Brain microvascular endothelial cell (primary cell): ENCODE data around the gene DNMT3B.

ENCODE experiments used
- DNase-seq: peaks from one replicate; pipeline ENCODE4 v3.0.0-alpha.2; 2020
- H3K27ac ChIP-seq: fragments of 250-450 bp; sonication (Bioruptor Pico); 2 replicates; pipeline ENCODE4 v1.5.1; 2020; ENCODE audit warnings: mild to moderate bottlenecking, moderate library complexity
- H3K27me3 ChIP-seq: fragments of 250-450 bp; sonication (Bioruptor Pico); replicated peaks from 2 replicates; pipeline ENCODE4 v1.5.1; 2020; ENCODE audit warnings: mild to moderate bottlenecking
- H3K36me3 ChIP-seq: fragments of 250-450 bp; sonication (Bioruptor Pico); replicated peaks from 2 replicates; pipeline ENCODE4 v1.5.1; 2020; ENCODE audit warnings: mild to moderate bottlenecking
- H3K4me3 ChIP-seq: 2 replicates; pipeline ENCODE4 v1.5.1; 2011; ENCODE audit warnings: low read depth, mild to moderate bottlenecking, control low read depth, low read length, moderate library complexity
- in situ Hi-C: cut with HindIII; loops from 2 replicates; pipeline ENCODE4 v1.10.0; 2017; ENCODE audit warnings: low sequenced_read_pairs, low pct_ligation_motif_present
- TF ChIP-seq, protein P1 (sequence below): IDR thresholded peaks from 2 replicates; pipeline ENCODE4 v1.5.1; 2011; ENCODE audit warnings: low read depth, mild to moderate bottlenecking, moderate library complexity, low read length, control low read depth, inconsistent platforms; ENCODE audit errors: missing control alignments

Gene DNMT3B

DNA sequence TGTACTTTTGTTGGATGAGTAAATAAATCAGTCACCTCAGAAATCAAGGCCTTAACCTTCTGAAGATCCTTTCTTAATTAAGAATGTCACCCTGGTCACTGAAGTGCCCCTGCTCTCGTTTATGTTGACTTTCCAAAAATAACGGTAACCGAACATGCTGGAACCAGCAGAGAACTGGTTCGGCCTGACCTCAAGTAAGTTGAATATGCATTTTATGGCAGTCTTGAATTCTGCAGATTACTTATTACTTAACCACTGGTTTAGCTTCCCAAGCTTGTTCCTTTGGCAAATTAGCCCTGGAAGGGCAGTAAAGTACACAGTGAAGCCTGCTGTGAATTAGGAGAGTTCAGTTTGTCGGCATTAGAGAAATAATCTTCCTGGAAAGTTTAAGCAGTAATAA lies 69.8 kb downstream of the DNMT3B start:
- Histone ChIP-seq H3K27ac (no peak overlapping the region), H3K4me3 (no peak overlapping the region), H3K36me3 (peaks cover 40% of the 10 kb centered on the region), H3K27me3 (no peaks in the 10 kb centered on the region)
- TF ChIP-seq, protein P1, sequence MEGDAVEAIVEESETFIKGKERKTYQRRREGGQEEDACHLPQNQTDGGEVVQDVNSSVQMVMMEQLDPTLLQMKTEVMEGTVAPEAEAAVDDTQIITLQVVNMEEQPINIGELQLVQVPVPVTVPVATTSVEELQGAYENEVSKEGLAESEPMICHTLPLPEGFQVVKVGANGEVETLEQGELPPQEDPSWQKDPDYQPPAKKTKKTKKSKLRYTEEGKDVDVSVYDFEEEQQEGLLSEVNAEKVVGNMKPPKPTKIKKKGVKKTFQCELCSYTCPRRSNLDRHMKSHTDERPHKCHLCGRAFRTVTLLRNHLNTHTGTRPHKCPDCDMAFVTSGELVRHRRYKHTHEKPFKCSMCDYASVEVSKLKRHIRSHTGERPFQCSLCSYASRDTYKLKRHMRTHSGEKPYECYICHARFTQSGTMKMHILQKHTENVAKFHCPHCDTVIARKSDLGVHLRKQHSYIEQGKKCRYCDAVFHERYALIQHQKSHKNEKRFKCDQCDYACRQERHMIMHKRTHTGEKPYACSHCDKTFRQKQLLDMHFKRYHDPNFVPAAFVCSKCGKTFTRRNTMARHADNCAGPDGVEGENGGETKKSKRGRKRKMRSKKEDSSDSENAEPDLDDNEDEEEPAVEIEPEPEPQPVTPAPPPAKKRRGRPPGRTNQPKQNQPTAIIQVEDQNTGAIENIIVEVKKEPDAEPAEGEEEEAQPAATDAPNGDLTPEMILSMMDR: no peak
- in situ Hi-C loops: no loop called here
- DNase-seq: no peak

DNA sequence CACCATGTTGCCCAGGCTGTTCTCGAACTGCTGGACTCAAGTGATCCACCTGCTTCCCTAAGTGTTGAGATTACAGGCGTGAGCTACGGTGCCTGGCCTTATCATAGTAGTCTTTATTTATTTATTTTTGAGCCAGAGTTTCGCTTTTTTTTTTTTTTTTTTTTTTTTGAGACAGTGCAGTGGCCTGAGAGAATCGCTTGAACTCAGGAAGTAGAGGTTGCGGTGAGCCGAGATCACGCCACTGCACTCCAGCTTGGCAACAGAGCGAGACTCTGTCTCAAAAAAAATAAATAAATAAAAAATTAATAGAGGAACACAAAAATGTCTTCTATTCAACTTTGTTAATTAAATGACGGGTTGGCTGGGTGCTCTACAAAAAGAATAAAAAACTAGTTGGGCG lies 70.5 kb downstream of the DNMT3B start:
- no peaks in the 10 kb centered on the region for H3K27me3 ChIP-seq
- H3K27ac ChIP-seq: no peak overlapping the region
- DNase-seq: no peak
- TF ChIP-seq, protein P1: no peak
- H3K4me3 ChIP-seq: no peak overlapping the region
- peaks cover 39% of the 10 kb centered on the region for H3K36me3 ChIP-seq
- in situ Hi-C loops: no loop called here

DNA sequence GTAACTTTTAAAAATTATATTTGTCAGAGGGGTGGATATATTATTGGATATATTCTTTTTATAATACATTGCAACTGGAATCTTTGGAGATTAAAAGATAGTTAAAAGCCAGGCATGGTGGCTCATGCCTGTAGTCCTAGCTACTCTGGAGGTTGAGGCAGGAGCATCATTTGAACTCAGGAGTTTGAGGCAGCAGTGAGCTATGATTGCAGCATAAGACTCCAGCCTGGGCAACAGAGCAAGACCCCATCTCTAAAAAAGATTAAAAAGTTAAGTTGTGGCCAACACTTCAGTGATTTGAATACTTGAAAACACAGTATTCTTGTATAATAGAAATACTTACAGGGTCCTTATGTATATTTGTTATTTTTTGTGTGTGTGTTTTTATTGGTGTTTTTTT lies 72.8 kb downstream of the DNMT3B start:
- H3K36me3 ChIP-seq: peaks cover 48% of the 10 kb centered on the region
- no peak for DNase-seq
- H3K4me3 ChIP-seq: no peak overlapping the region
- no peaks in the 10 kb centered on the region for H3K27me3 ChIP-seq
- no peak overlapping the region for H3K27ac ChIP-seq
- in situ Hi-C loops: no loop called here
- TF ChIP-seq, protein P1: no peak

DNA sequence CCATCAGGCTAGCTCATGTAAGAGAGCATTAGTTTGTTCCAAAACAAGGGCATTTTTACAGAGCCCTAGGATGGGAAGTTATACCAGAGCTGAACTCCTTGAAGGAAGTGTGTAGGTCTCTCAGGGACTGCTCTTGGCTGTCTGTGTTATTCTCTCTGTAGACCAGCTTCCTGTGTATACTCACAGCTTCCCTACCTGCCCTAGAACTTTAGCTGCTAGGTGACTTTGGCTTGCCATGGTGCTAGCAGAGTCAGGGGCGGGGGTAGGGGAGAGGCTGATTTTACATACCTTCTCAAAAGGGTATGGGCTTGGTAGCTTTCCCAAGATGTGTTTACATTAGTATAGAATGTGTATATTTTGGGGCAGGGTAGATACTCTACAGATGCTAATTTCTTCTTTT lies 75.0 kb downstream of the DNMT3B start:
- H3K27me3 ChIP-seq: no peaks in the 10 kb centered on the region
- DNase-seq: no peak
- in situ Hi-C loops: no loop called here

DNA sequence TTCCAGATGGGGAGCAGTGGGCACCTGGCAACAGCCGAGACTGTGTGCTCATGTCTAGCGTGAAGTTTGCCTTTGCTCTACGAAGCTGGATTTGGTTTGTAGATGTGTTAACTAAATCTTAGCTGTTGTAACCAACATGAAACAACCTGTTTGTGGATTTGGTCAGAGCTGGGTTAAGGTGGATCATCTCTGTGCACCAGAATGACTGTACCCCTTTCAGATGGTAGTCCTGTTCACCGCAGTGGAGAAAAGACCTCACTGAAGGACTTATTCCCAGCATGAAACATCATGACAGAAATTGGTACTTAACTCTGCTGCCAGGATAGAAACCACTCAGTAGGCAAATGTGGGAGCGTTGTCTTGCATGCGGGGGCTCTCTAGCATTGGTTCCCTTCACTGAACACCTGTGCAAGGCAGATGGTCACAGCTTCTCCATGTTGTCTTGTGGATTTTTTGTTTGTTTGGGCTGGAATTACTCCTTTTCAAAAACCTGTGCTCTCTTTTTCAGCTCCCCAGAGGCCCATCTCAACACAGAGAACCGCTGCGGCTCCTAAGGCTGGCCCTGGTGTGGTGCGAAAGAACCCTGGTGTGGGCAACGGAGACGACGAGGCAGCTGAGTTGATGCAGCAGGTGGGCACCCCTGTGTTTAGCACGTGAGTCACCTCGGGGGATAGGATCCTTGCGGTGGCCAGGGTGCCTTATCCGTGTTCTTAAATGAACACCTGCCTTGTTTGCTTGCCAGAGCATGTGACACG lies 77.2 kb downstream of the DNMT3B start:
- Histone ChIP-seq H3K36me3 (peaks cover 56% of the 10 kb centered on the region), H3K4me3 (no peak overlapping the region), H3K27me3 (no peaks in the 10 kb centered on the region), H3K27ac (no peak overlapping the region)
- no peak for DNase-seq
- TF ChIP-seq, protein P1: no peak
- in situ Hi-C loops: no loop called here

More for the DNA sequence above, 75.0 kb downstream of the DNMT3B start:
- peaks cover 57% of the 10 kb centered on the region for H3K36me3 ChIP-seq
- no peak overlapping the region for H3K4me3 ChIP-seq
- no peak overlapping the region for H3K27ac ChIP-seq
- TF ChIP-seq, protein P1: no peak

DNA sequence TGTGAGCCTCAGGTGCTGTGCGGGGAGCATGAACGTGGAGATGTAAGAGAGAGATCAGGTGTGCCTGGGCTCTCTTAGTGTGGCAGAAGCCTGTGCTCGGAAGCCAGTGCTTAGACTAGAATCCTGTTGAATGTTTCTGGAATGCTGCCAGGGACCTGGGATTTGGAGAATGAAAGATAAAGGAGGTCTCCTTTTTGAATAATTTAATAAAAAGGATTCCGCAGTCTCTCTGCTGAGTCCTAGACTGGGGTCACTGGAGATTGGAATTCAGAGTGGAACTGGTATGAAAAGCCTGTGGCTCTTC lies 77.7 kb downstream of the DNMT3B start:
- Histone ChIP-seq H3K4me3 (no peak overlapping the region), H3K27ac (no peak overlapping the region), H3K36me3 (peaks cover 58% of the 10 kb centered on the region), H3K27me3 (no peaks in the 10 kb centered on the region)
- in situ Hi-C loops: no loop called here
- TF ChIP-seq, protein P1: no peak
- no peak for DNase-seq
